Smooth muscle cell (in vitro differentiated cells): ENCODE data around the gene PSKH1. TPM values are rescaled to one million over a fixed set of nuclear protein-coding genes. Genes with fewer than 3 reads are reported as not detected.
A peak's percentile ranks its signal among the peaks of the same experiment; 100 is the strongest.

Experiments used
- DNase-seq: peaks from one replicate; lab custom pipeline; 2025; ENCODE audit not compliant: unreplicated experiment; lab: John Stamatoyannopoulos, UW
- H2AFZ ChIP-seq: fragments of 200-600 bp; sonication (generic); 2 replicates; pipeline ENCODE4 v1.6.0; 2016; ENCODE audit warnings: antibody characterized with exemption, low read depth, mild to moderate bottlenecking
- H3F3A ChIP-seq: fragments of 200-600 bp; sonication (generic); 2 replicates; pipeline ENCODE4 v1.6.0; 2017; ENCODE audit warnings: antibody characterized with exemption, low read depth
- H3K27ac ChIP-seq: fragments of 200-600 bp; sonication (generic); 2 replicates; pipeline ENCODE4 v1.5.1; 2016; ENCODE audit warnings: low read depth, mild to moderate bottlenecking
- H3K27me3 ChIP-seq: fragments of 200-600 bp; sonication (generic); 2 replicates; pipeline ENCODE4 v1.6.1; 2016; ENCODE audit warnings: low read depth, mild to moderate bottlenecking
- H3K36me3 ChIP-seq: fragments of 200-600 bp; sonication (generic); 2 replicates; pipeline ENCODE4 v1.5.1; 2016; ENCODE audit warnings: low read depth
- H3K4me1 ChIP-seq: fragments of 200-600 bp; sonication (generic); 2 replicates; pipeline ENCODE4 v1.5.1; 2016; ENCODE audit warnings: low read depth
- H3K4me2 ChIP-seq: fragments of 200-600 bp; sonication (generic); 2 replicates; pipeline ENCODE4 v1.6.0; 2016; ENCODE audit warnings: mild to moderate bottlenecking
- H3K4me3 ChIP-seq: fragments of 200-600 bp; sonication (generic); 2 replicates; pipeline ENCODE4 v1.5.1; 2016; ENCODE audit warnings: mild to moderate bottlenecking
- H3K79me2 ChIP-seq: fragments of 200-600 bp; sonication (generic); 2 replicates; pipeline ENCODE4 v1.6.0; 2016; ENCODE audit warnings: low read depth, mild to moderate bottlenecking
- H3K9ac ChIP-seq: fragments of 200-600 bp; sonication (generic); 2 replicates; pipeline ENCODE4 v1.6.0; 2016; ENCODE audit warnings: low read depth
- H3K9me3 ChIP-seq: fragments of 200-600 bp; sonication (generic); replicated peaks from 2 replicates; pipeline ENCODE4 v1.5.1; 2016; ENCODE audit warnings: low read depth
- H4K20me1 ChIP-seq: fragments of 200-600 bp; sonication (generic); 2 replicates; pipeline ENCODE4 v1.6.0; 2016; ENCODE audit warnings: low read depth
- whole genome bisulfite sequencing: methylation state at CpG from one replicate; pipeline ENCODE4 v1.1.7; 2016; ENCODE audit warnings: low lambda C conversion rate; 5-methylcytosine and 5-hydroxymethylcytosine counted together
- polyA plus RNA-seq: library from polyadenylated mRNA; unstranded; fragments of >200 nt; fragmentation: Nextera tagmentation; extraction: Ambion mirVana; gene quantifications from 2 replicates; pipeline ENCODE4 v1.2.1, GENCODE V29; 2016
- total RNA-seq: library from RNA; depleted of rRNA; stranded (reverse); fragments of >200 nt; gene quantifications from 2 replicates; pipeline ENCODE4 v1.2.3, GENCODE V29; 2014
- TF ChIP-seq, protein P1 (sequence below): fragments of 200-600 bp; sonication (generic); IDR thresholded peaks from 2 replicates; pipeline ENCODE4 v1.5.1; 2017; ENCODE audit warnings: borderline replicate concordance, mild to moderate bottlenecking, antibody characterized with exemption; ENCODE audit not compliant: insufficient read depth, poor library complexity, severe bottlenecking

Gene PSKH1
- total and polyA plus RNA-seq, 2 experiments from 2014 or later: 15.3 to 36.0 TPM

DNA sequence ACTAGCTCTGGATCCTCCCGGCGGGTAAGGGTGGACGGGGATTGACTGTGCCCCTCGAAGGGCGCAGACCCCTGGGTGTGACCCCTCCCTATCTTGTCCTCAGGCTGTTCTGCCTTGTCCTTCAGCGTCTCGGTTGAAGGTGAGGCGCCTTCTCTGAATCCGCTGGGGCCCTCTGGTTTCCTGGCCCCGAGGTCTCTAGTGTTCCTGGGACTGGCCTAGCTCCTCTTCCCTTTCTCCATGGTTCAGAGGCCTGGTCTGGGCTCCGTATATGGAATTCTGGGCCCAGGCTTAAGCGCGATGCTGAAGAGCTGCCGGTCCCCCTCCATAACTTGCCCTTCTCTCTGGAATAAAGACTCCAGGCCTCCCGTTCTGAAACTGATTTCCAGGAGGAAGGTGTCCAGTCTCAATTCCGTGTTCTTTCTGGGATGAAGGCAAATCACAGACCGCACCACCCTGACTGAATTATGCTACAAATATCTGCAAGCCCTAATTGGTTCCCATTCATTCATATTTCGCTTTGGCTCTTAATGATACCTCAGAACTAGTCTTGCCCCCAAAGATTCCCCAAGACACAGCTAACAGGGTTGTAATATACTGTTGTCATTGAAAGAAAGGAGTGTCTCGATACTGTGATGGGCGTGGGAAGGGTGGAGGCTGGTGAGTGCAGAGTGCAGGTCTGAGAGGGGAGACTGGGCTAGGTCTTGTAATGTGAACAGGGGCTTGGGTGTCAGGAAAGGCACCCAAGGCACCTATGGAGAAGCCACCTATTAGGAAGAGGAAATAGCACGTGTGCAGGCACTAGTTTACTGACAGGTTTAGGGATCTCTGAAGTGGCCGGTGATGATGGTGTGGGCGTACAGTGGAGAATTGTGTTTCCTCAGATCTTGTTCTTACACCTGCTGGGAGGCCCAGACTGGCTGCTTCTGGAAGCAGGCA is 19.4 kb upstream of the PSKH1 start:
- peak overlapping the region; percentile 63 for H3K27ac ChIP-seq
- peaks cover 38% of the 10 kb centered on the region for H3K79me2 ChIP-seq
- H4K20me1 ChIP-seq: peaks cover 32% of the 10 kb centered on the region
- H3K9me3 ChIP-seq: no peaks in the 10 kb centered on the region
- no peaks in the 10 kb centered on the region for H3K36me3 ChIP-seq
- peaks cover 13% of the 10 kb centered on the region for H3F3A ChIP-seq
- peak overlapping the region; percentile 100 for H3K4me2 ChIP-seq
- peaks cover 13% of the 10 kb centered on the region for H3K4me1 ChIP-seq
- 25% methylated on average over 23 of the region's 23 CpGs for WGBS
- peak overlapping the region; percentile 87 for H3K4me3 ChIP-seq
- H3K27me3 ChIP-seq: no peaks in the 10 kb centered on the region
- no peak for DNase-seq
- TF ChIP-seq, protein P1, sequence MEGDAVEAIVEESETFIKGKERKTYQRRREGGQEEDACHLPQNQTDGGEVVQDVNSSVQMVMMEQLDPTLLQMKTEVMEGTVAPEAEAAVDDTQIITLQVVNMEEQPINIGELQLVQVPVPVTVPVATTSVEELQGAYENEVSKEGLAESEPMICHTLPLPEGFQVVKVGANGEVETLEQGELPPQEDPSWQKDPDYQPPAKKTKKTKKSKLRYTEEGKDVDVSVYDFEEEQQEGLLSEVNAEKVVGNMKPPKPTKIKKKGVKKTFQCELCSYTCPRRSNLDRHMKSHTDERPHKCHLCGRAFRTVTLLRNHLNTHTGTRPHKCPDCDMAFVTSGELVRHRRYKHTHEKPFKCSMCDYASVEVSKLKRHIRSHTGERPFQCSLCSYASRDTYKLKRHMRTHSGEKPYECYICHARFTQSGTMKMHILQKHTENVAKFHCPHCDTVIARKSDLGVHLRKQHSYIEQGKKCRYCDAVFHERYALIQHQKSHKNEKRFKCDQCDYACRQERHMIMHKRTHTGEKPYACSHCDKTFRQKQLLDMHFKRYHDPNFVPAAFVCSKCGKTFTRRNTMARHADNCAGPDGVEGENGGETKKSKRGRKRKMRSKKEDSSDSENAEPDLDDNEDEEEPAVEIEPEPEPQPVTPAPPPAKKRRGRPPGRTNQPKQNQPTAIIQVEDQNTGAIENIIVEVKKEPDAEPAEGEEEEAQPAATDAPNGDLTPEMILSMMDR: no peak
- H3K9ac ChIP-seq: peak overlapping the region; percentile 93
- H2AFZ ChIP-seq: peak overlapping the region; percentile 39

DNA sequence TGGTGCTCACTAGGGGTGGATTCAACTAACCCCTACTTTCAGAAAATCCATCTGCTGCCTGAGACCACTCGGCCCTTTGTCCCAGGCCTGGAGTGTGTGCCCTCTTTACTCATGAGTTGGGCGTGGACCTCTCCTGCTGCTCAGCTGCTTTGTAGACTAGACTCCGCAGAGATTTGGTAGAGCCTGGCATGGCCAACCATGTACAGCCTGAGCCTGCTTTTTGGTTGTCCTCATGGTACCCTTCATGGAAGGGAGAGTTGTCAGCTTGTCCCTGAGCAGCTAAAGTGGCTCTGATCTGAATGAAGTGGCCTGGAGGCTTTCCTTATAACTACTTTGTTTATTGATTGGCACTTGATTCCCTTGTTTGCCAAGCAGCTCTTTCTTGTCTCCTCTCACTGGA is 18.7 kb upstream of the PSKH1 start:
- 95% methylated on average over 3 of the region's 3 CpGs for WGBS
- no peak for DNase-seq
- TF ChIP-seq, protein P1: no peak
- Histone ChIP-seq H3K27ac (no peak overlapping the region), H3K36me3 (no peaks in the 10 kb centered on the region), H3K79me2 (peaks cover 38% of the 10 kb centered on the region), H3F3A (peaks cover 13% of the 10 kb centered on the region), H4K20me1 (peaks cover 32% of the 10 kb centered on the region), H2AFZ (no peak overlapping the region), H3K4me3 (peak overlapping the region; percentile 87), H3K27me3 (no peaks in the 10 kb centered on the region), H3K4me2 (peak overlapping the region; percentile 100), H3K4me1 (peaks cover 13% of the 10 kb centered on the region), H3K9me3 (no peaks in the 10 kb centered on the region), H3K9ac (peak overlapping the region; percentile 93)

DNA sequence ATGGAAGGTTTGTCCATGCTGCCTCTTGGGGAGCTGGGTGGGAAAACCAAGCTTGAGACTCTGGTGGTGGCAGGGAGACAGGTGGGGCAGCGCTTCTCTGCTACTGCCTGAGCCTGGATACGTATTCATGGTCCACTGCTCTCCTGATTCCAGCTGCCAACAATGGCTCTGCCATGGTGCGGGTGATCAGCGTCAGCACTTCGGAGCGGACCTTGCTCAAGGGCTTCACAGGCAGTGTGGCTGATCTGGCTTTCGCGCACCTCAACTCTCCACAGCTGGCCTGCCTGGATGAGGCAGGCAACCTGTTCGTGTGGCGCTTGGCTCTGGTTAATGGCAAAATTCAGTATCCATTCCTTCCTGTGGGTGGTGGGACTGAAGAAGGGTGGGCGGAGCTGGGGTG is 16.0 kb upstream of the PSKH1 start:
- Histone ChIP-seq H3K9ac (no peak overlapping the region), H3K36me3 (no peaks in the 10 kb centered on the region), H2AFZ (no peak overlapping the region), H3K4me3 (no peak overlapping the region), H3K4me2 (no peak overlapping the region), H3F3A (peaks cover 6% of the 10 kb centered on the region), H3K27me3 (no peaks in the 10 kb centered on the region), H3K27ac (no peak overlapping the region), H3K9me3 (no peaks in the 10 kb centered on the region), H4K20me1 (peaks cover 32% of the 10 kb centered on the region), H3K79me2 (peaks cover 38% of the 10 kb centered on the region), H3K4me1 (peaks cover 13% of the 10 kb centered on the region)
- 98% methylated on average over 11 of the region's 11 CpGs for WGBS
- no peak for DNase-seq
- TF ChIP-seq, protein P1: no peak
